H1 (cell line): ENCODE results near the gene FSCN2. TPM values are rescaled to one million over a fixed set of nuclear protein-coding genes. Genes with fewer than 3 reads are reported as not detected.

Source experiments
- CTCF ChIA-PET: fragments of 300-600 bp; sonication (Branson Sonifier 250); formaldehyde crosslinking; loops from one replicate; lab custom pipeline; 2021; ENCODE audit not compliant: partially characterized antibody; lab: Charles Lee
- POLR2A ChIA-PET: fragments of 300-600 bp; sonication (Branson Sonifier 250); formaldehyde crosslinking; loops from one replicate; lab custom pipeline; 2021; ENCODE audit warnings: inconsistent platforms; ENCODE audit not compliant: partially characterized antibody; lab: Charles Lee
- DNase-seq, 2 experiments: peaks; one replicate each; pipeline versions ENCODE4 v3.0.0 to v3.0.0-alpha.2; 2010 to 2022; ENCODE audit warnings: low spot score in 2 of 2, low read depth in 1 of 2, mixed read lengths in 1 of 2
- FAIRE-seq: peaks from 2 replicates; lab custom pipeline; 2011; peaks lifted over from hg19 to GRCh38; lab: Jason Lieb, UNC
- H2AFZ ChIP-seq: 2 replicates; pipeline ENCODE4 v1.8.1; 2012; ENCODE audit warnings: low read length, inconsistent platforms
- H2AK5ac ChIP-seq: 2 replicates; pipeline ENCODE4 v1.6.1; 2013; ENCODE audit warnings: low read depth, low read length
- H2BK120ac ChIP-seq: replicated peaks from 2 replicates; pipeline ENCODE3; 2013; ENCODE audit warnings: low read depth, low read length, inconsistent platforms
- H2BK12ac ChIP-seq: 2 replicates; pipeline ENCODE4 v1.6.1; 2013; ENCODE audit warnings: low read depth, low read length
- H2BK15ac ChIP-seq: 2 replicates; pipeline ENCODE4 v1.6.1; 2013; ENCODE audit warnings: low read length
- H2BK20ac ChIP-seq: 2 replicates; pipeline ENCODE4 v1.6.1; 2013; ENCODE audit warnings: low read length
- H2BK5ac ChIP-seq: 2 replicates; pipeline ENCODE4 v1.6.1; 2013; ENCODE audit warnings: low read depth, low read length
- H3K14ac ChIP-seq: 2 replicates; pipeline ENCODE4 v1.6.1; 2013; ENCODE audit warnings: inconsistent platforms; ENCODE audit not compliant: insufficient read length
- H3K18ac ChIP-seq: 2 replicates; pipeline ENCODE4 v1.6.1; 2013; ENCODE audit warnings: low read length; ENCODE audit errors: extremely low read depth
- H3K23ac ChIP-seq: 2 replicates; pipeline ENCODE4 v1.6.1; 2013; ENCODE audit warnings: inconsistent platforms; ENCODE audit not compliant: insufficient read length
- H3K23me2 ChIP-seq: 2 replicates; pipeline ENCODE4 v1.6.1; 2013; ENCODE audit warnings: low read depth, low read length
- H3K27ac ChIP-seq: 2 replicates; pipeline ENCODE4 v1.6.1; 2011; ENCODE audit warnings: low read depth, low read length, inconsistent platforms
- H3K27me3 ChIP-seq, 4 experiments: replicated peaks in 1 of 4; 1 replicate in 1 of 4; 2 replicates in 3 of 4; pipeline versions ENCODE4 v1.6.1 to v1.8.1; 2011 to 2013; ENCODE audit warnings: low read length in 3 of 4, mild to moderate bottlenecking in 3 of 4, inconsistent platforms in 2 of 4, mixed read lengths in 2 of 4, moderate library complexity in 1 of 4; ENCODE audit not compliant: control insufficient read depth in 3 of 4, insufficient read depth in 3 of 4; ENCODE audit errors: extremely low read depth in 1 of 4
- H3K36me3 ChIP-seq, 4 experiments: 2 replicates each; pipeline versions ENCODE4 v1.6.1 to v1.8.1; 2011 to 2013; ENCODE audit warnings: mild to moderate bottlenecking in 4 of 4, low read length in 3 of 4, moderate library complexity in 2 of 4, control low read depth in 1 of 4, inconsistent platforms in 1 of 4; ENCODE audit not compliant: insufficient read depth in 4 of 4, control insufficient read depth in 2 of 4
- H3K4ac ChIP-seq: replicated peaks from 2 replicates; pipeline ENCODE3; 2013; ENCODE audit warnings: low read length, low read depth, mixed read lengths, inconsistent platforms; ENCODE audit not compliant: insufficient read length
- H3K4me1 ChIP-seq, 4 experiments: replicated peaks in 1 of 4; 1 replicate in 1 of 4; 2 replicates in 3 of 4; pipeline versions ENCODE4 v1.6.1 to v1.8.1; 2011 to 2013; ENCODE audit warnings: low read length in 3 of 4, inconsistent platforms in 2 of 4, mixed read lengths in 1 of 4; ENCODE audit not compliant: insufficient read depth in 4 of 4, control insufficient read depth in 3 of 4
- H3K4me2 ChIP-seq, 2 experiments: 2 replicates each; pipeline versions ENCODE4 v1.6.1 to v1.8.1; 2011 to 2013; ENCODE audit warnings: low read depth in 2 of 2, low read length in 2 of 2, control low read depth in 1 of 2, inconsistent platforms in 1 of 2, mild to moderate bottlenecking in 1 of 2; ENCODE audit not compliant: insufficient read depth in 1 of 2
- H3K4me3 ChIP-seq, 4 experiments: fragments of 200-600, 300-600 bp in 1 of 4; sonication (generic), shearing (Covaris generic), sonication (Bioruptor Twin) in 1 of 4; 2 replicates each; pipeline versions ENCODE4 v1.5.1 to v1.8.1; 2011 to 2016; ENCODE audit warnings: low read length in 4 of 4, low read depth in 3 of 4, control low read depth in 2 of 4, inconsistent platforms in 2 of 4, mild to moderate bottlenecking in 2 of 4, mixed read lengths in 1 of 4, moderate library complexity in 1 of 4; ENCODE audit not compliant: insufficient read depth in 2 of 4; ENCODE audit errors: extremely low read depth in 1 of 4
- H3K56ac ChIP-seq: replicated peaks from 2 replicates; pipeline ENCODE3; 2013; ENCODE audit warnings: low read depth, mild to moderate bottlenecking, mixed read lengths, low read length, inconsistent platforms; ENCODE audit not compliant: insufficient read length
- H3K79me1 ChIP-seq: 2 replicates; pipeline ENCODE4 v1.6.1; 2013; ENCODE audit warnings: low read depth, low read length, control low read depth
- H3K79me2 ChIP-seq, 2 experiments: 2 replicates each; pipeline versions ENCODE4 v1.6.1 to v1.8.1; 2012 to 2013; ENCODE audit warnings: low read length in 2 of 2, mild to moderate bottlenecking in 2 of 2, inconsistent platforms in 1 of 2; ENCODE audit not compliant: insufficient read depth in 2 of 2, control insufficient read depth in 1 of 2
- H3K9ac ChIP-seq, 4 experiments: replicated peaks in 1 of 4; 1 replicate in 1 of 4; 2 replicates in 3 of 4; pipeline versions ENCODE4 v1.6.1 to v1.8.1; 2011 to 2013; ENCODE audit warnings: low read depth in 3 of 4, low read length in 3 of 4, control low read depth in 2 of 4, mild to moderate bottlenecking in 2 of 4, moderate library complexity in 2 of 4, inconsistent platforms in 1 of 4; ENCODE audit errors: extremely low read depth in 1 of 4
- H3K9me3 ChIP-seq, 2 experiments: 2 replicates each; pipeline versions ENCODE4 v1.6.1 to v1.8.1; 2012 to 2013; ENCODE audit warnings: mild to moderate bottlenecking in 2 of 2, moderate library complexity in 2 of 2, control low read depth in 1 of 2, inconsistent platforms in 1 of 2, low read depth in 1 of 2, low read length in 1 of 2, mixed read lengths in 1 of 2; ENCODE audit not compliant: insufficient read depth in 2 of 2
- H4K20me1 ChIP-seq, 2 experiments: replicated peaks in 1 of 2; 2 replicates each; pipeline versions ENCODE3 to v1.8.1; 2011 to 2013; ENCODE audit warnings: inconsistent platforms in 2 of 2, low read length in 2 of 2, mild to moderate bottlenecking in 1 of 2; ENCODE audit not compliant: insufficient read depth in 2 of 2, control insufficient read depth in 1 of 2
- H4K5ac ChIP-seq: 2 replicates; pipeline ENCODE4 v1.6.1; 2013; ENCODE audit warnings: low read length, low read depth, mixed read lengths, inconsistent platforms; ENCODE audit not compliant: insufficient read length
- H4K8ac ChIP-seq: 2 replicates; pipeline ENCODE4 v1.8.0; 2013; ENCODE audit warnings: mild to moderate bottlenecking, moderate library complexity, low read length, inconsistent platforms; ENCODE audit not compliant: insufficient read depth; ENCODE audit errors: extremely low read depth
- H4K91ac ChIP-seq: replicated peaks from 2 replicates; pipeline ENCODE3; 2013; ENCODE audit warnings: low read length, mixed read lengths, inconsistent platforms; ENCODE audit not compliant: insufficient read length
- ASH2L ChIP-seq: fragments of 200-600, 300-600 bp; sonication (generic); IDR thresholded peaks from one replicate; pipeline ENCODE4 v1.7.1; 2017; ENCODE audit warnings: low read length
- BACH1 ChIP-seq: IDR thresholded peaks from 2 replicates; pipeline ENCODE4 v1.6.1; 2012; ENCODE audit warnings: low read length, improper control_type of control experiment
- CEBPB ChIP-seq: IDR thresholded peaks from 2 replicates; pipeline ENCODE4 v1.6.1; 2012; ENCODE audit warnings: low read depth, low read length
- CHD1 ChIP-seq: IDR thresholded peaks from 2 replicates; pipeline ENCODE4 v1.6.1; 2012; ENCODE audit warnings: low read depth, low read length, improper control_type of control experiment
- EZH2 ChIP-seq: fragments of 200-600 bp; sonication (generic); IDR thresholded peaks from 2 replicates; pipeline ENCODE4 v1.7.1; 2012; ENCODE audit warnings: low read depth, mild to moderate bottlenecking, moderate library complexity, low read length, inconsistent platforms; ENCODE audit not compliant: severe bottlenecking
- JUND ChIP-seq: IDR thresholded peaks from 2 replicates; pipeline ENCODE4 v1.6.1; 2011; ENCODE audit warnings: mild to moderate bottlenecking, improper control_type of control experiment, low read length
- KDM5A ChIP-seq: fragments of 200-600 bp; IDR thresholded peaks from 2 replicates; pipeline ENCODE4 v1.7.1; 2012; ENCODE audit warnings: mild to moderate bottlenecking, low read length, inconsistent platforms, mixed read lengths
- MAFK ChIP-seq: IDR thresholded peaks from 2 replicates; pipeline ENCODE4 v1.6.1; 2012; ENCODE audit warnings: low read depth, mild to moderate bottlenecking, improper control_type of control experiment, low read length
- SIRT6 ChIP-seq: IDR thresholded peaks from one replicate; pipeline ENCODE4 v1.7.1; 2012; ENCODE audit warnings: low read length, inconsistent platforms
- SIX5 ChIP-seq: IDR thresholded peaks from 2 replicates; pipeline ENCODE4 v1.6.1; 2011; ENCODE audit warnings: mild to moderate bottlenecking, low read depth, low read length
- SRF ChIP-seq: IDR thresholded peaks from 2 replicates; pipeline ENCODE4 v1.6.1; 2011; ENCODE audit warnings: mild to moderate bottlenecking, low read depth, low read length, moderate library complexity
- ZNF274 ChIP-seq: IDR thresholded peaks from 2 replicates; pipeline ENCODE4 v1.7.0; 2012; ENCODE audit warnings: low read length, borderline replicate concordance; ENCODE audit errors: extremely low read depth
- WGBS, 2 experiments: shearing (Covaris generic) in 1 of 2; methylation state at CpG; one replicate each; pipeline versions ENCODE4 v1.1.6 to v1.1.7; 2013 to 2015; ENCODE audit warnings: low lambda C conversion rate in 2 of 2, mixed read lengths in 2 of 2, inconsistent platforms in 1 of 2, low coverage in 1 of 2, missing lambda C conversion rate in 1 of 2; ENCODE audit not compliant: insufficient replicate concordance in 2 of 2, insufficient coverage in 1 of 2, insufficient read length in 1 of 2; ENCODE audit errors: extremely low coverage in 1 of 2, missing lambda C conversion rate in 1 of 2; 5-methylcytosine and 5-hydroxymethylcytosine counted together
- polyA plus RNA-seq, 7 experiments: library from polyadenylated mRNA; depleted of rRNA in 3 of 7; stranded (reverse) in 5 of 7; unstranded in 2 of 7; fragments of >200 nt in 5 of 7; fragments of 200-250 nt in 2 of 7; gene quantifications; 1 replicate in 5 of 7; 2 replicates in 1 of 7; 4 replicates in 1 of 7; pipeline versions ENCODE4 v1.2.1 to v1.2.3, GENCODE V29; 2011 to 2013; ENCODE audit warnings: missing spikeins in 2 of 7, mixed read lengths in 2 of 7
- total RNA-seq: library from RNA; stranded (reverse); fragmentation: NEBNext Ultra II Directional; extraction: Animal tissue kit (Norgen Biotek cat#: 25700); gene quantifications from 2 replicates; pipeline ENCODE4 v1.2.1, GENCODE V29; 2021
- TF ChIP-seq, protein P1 (sequence below): IDR thresholded peaks from 2 replicates; pipeline ENCODE4 v1.6.1; 2011; ENCODE audit warnings: low read length, improper control_type of control experiment

FSCN2 gene
- total and polyA plus RNA-seq, 2 of the 8 experiments (the other 6 are each of a cell fraction or from before 2014, with no cell fraction given) = 0.18 to 0.30 TPM

DNA sequence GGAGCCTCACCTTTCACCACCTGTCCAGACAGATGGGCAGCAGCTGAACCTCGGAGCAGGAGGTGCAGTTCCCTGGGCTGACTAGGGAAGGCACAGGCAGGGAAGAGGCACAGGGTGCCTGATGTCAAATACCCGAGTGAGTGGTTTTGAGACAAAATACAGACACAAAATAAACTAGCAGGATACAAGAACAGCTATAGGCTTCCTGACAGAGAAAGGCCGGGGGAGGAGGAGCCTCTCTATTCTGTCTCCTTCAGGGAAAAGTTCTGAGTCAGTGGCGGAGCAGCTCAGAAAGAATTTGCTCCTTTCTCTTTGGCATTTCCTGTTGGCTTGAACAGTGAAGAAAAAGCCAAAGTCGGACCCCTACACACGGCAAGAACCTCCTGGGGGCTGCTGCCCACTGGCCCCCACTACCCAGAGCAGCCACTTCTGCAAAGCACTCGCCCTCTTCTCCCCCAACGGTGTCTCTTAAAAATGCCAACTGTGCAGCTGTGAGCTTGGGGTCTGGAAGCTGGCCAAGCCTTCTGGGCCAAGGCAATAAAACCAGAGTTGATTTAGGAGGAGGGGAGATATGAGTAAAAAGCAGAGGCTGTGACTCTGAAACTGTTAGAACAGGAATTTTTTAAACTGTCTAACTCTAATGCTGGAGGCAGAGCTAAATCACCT is 38.4 kb downstream of the FSCN2 start:
- H3K4ac ChIP-seq = no peak overlapping the region
- ChIA-PET CTCF (interaction anchor here (1.3 to 3.2 kb wide), 4 partner anchors 8 to 313 kb away, joined by 3 to 11 read pairs (median 7); no protein-coding TSS in a partner anchor), POLR2A (interaction anchor here (1.4 to 2.1 kb wide), 2 partner anchors 13 to 15 kb away, joined by 4 to 6 read pairs; no protein-coding TSS in a partner anchor)
- H3K9me3 ChIP-seq = no peaks in the 10 kb centered on the region
- H2BK20ac ChIP-seq = no peak overlapping the region
- no peak overlapping the region for H2BK5ac ChIP-seq
- H3K79me1 ChIP-seq = no peaks in the 10 kb centered on the region; the same call in 1 of the 2 replicates
- no peak overlapping the region for H3K9ac ChIP-seq
- H3K27ac ChIP-seq = no peak overlapping the region
- H3K79me2 ChIP-seq = no peaks in the 10 kb centered on the region
- H3K4me3 ChIP-seq = no peak overlapping the region
- no peak overlapping the region for H3K23ac ChIP-seq
- H2AFZ ChIP-seq = no peak overlapping the region
- 93% methylated on average over 8 of the region's 8 CpGs; no CpG with 5 or more reads in 1 of the 2 experiments for WGBS, 2 experiments
- no peak overlapping the region for H2BK12ac ChIP-seq
- no peak overlapping the region for H4K5ac ChIP-seq
- FAIRE-seq (no peak), DNase-seq (no peak)
- no peaks in the 10 kb centered on the region for H3K4me1 ChIP-seq
- H2BK120ac ChIP-seq = no peak overlapping the region
- H4K8ac ChIP-seq = no peak overlapping the region
- H3K56ac ChIP-seq = no peak overlapping the region
- H3K14ac ChIP-seq = no peak overlapping the region
- no peak overlapping the region for H4K91ac ChIP-seq
- no peak overlapping the region for H2BK15ac ChIP-seq
- H3K27me3 ChIP-seq = no peaks in the 10 kb centered on the region
- peaks cover 4 to 13% of the 10 kb centered on the region in 2 experiments for H4K20me1 ChIP-seq
- H3K36me3 ChIP-seq = peaks cover 23 to 87% (median 54%) of the 10 kb centered on the region in 4 experiments
- H2AK5ac ChIP-seq = no peak overlapping the region
- no peak overlapping the region for H3K4me2 ChIP-seq
- no peak overlapping the region for H3K18ac ChIP-seq
- no peaks in the 10 kb centered on the region for H3K23me2 ChIP-seq
- TF ChIP-seq KDM5A = no peak
- TF ChIP-seq SIX5 = no peak
- TF ChIP-seq ASH2L = no peak
- no peak for TF ChIP-seq SIRT6
- TF ChIP-seq CHD1 = no peak
- TF ChIP-seq JUND = no peak
- TF ChIP-seq SRF = no peak
- TF ChIP-seq, protein P1, sequence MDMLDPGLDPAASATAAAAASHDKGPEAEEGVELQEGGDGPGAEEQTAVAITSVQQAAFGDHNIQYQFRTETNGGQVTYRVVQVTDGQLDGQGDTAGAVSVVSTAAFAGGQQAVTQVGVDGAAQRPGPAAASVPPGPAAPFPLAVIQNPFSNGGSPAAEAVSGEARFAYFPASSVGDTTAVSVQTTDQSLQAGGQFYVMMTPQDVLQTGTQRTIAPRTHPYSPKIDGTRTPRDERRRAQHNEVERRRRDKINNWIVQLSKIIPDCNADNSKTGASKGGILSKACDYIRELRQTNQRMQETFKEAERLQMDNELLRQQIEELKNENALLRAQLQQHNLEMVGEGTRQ = no peak
- TF ChIP-seq EZH2 = no peak
- TF ChIP-seq CEBPB = no peak
- TF ChIP-seq ZNF274 = no peak
- no peak for TF ChIP-seq MAFK
- no peak for TF ChIP-seq BACH1
